IPS DF 6.9 (cell line): ENCODE results near the gene TGFBR1.

ENCODE experiments used
- DNase-seq: peaks from one replicate; pipeline ENCODE4 v3.0.0-alpha.2; 2013; ENCODE audit warnings: low read depth, low spot score
- H3K27ac ChIP-seq: one replicate; pipeline ENCODE4 v1.5.1; 2013; ENCODE audit warnings: low read length, control low read depth
- H3K27me3 ChIP-seq: 2 replicates; pipeline ENCODE4 v1.6.1; 2013; ENCODE audit warnings: mild to moderate bottlenecking, low read length; ENCODE audit not compliant: control insufficient read depth, insufficient read depth
- H3K36me3 ChIP-seq: 2 replicates; pipeline ENCODE4 v1.6.1; 2013; ENCODE audit warnings: low read length; ENCODE audit not compliant: control insufficient read depth, insufficient read depth
- H3K4me1 ChIP-seq: 2 replicates; pipeline ENCODE4 v1.6.1; 2013; ENCODE audit warnings: low read length; ENCODE audit not compliant: control insufficient read depth, insufficient read depth
- H3K4me3 ChIP-seq: 2 replicates; pipeline ENCODE4 v1.5.1; 2013; ENCODE audit warnings: mild to moderate bottlenecking, low read length
- H3K9me3 ChIP-seq: 2 replicates; pipeline ENCODE4 v1.6.1; 2013; ENCODE audit warnings: low read length, inconsistent platforms; ENCODE audit not compliant: control insufficient read depth, insufficient read depth
- WGBS: extraction: QIAGEN DNeasy Blood & Tissue Kit; methylation state at CpG from one replicate; pipeline ENCODE4 v1.1.7; 2013; ENCODE audit warnings: mixed read lengths, missing lambda C conversion rate; ENCODE audit not compliant: insufficient read length, insufficient coverage; 5-methylcytosine and 5-hydroxymethylcytosine counted together

Gene TGFBR1

DNA sequence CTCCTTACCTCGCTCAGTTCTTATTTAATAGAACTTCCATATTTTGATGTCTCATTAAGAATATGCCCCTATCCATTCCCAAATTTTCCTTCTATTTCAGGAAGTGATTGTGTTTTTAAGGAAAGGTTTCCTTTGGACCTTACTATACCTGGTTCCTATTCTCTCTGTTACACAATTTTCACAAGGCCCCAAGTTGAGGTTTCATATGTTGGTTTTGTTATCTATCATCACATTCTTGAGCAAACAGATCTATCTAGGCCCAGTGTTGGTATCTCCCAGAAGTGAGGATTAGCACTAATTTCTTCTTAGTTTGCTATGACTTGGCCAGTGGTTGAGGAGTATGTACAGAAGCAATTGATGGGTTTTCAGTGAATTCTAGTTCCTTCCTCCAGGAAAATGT is 75.3 kb downstream of the TGFBR1 start:
- Histone ChIP-seq H3K27ac (no peak overlapping the region), H3K4me3 (no peak overlapping the region), H3K4me1 (peaks cover 1% of the 10 kb centered on the region), H3K27me3 (no peaks in the 10 kb centered on the region), H3K36me3 (no peaks in the 10 kb centered on the region), H3K9me3 (no peaks in the 10 kb centered on the region)
- no peak for DNase-seq
- WGBS = no CpG with 5 or more reads among the region's 1 CpG

DNA sequence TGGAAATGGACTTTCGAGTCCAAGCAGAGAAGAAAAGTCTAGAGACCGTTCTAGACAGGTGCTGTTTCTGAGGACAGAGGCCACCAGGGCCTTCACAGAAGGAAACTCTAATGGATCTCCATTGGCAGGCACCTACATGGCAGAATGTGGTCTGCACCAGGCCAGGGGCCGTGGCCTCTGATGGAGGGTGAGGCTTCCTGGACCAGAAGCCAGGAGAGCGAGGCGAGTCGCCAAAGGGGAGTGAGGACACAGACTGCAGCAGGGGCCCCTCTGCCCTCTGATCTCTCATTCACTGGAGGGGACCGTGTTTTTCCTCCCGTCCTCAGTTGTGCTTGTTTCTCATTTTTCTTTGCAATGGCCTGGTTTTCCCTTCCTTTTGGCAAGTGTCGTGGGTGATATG is 75.7 kb downstream of the TGFBR1 start:
- no peak overlapping the region for H3K4me3 ChIP-seq
- WGBS = no CpG with 5 or more reads among the region's 9 CpGs
- H3K9me3 ChIP-seq = no peaks in the 10 kb centered on the region
- H3K27ac ChIP-seq = no peak overlapping the region
- DNase-seq = no peak
- H3K36me3 ChIP-seq = no peaks in the 10 kb centered on the region
- no peaks in the 10 kb centered on the region for H3K27me3 ChIP-seq
- H3K4me1 ChIP-seq = peaks cover 1% of the 10 kb centered on the region

DNA sequence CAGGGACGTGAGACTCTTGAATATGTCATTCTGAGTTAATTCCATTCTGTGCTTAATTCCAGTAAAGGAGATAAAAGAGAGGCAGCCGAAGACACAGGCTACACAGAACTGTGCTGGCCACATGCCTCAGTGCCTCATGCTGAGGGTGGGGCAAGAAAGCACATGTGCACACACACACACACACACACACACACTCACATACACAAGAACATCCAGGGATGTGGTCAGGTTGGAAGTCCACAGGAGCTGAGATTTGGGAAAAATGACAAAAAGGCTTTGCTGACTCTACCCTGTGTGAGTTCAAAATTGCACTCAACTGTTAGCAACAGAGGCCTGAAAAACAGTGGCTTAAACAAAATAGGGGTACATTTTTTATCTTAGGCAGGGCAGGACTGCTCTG is 76.3 kb downstream of the TGFBR1 start:
- no peaks in the 10 kb centered on the region for H3K9me3 ChIP-seq
- H3K4me3 ChIP-seq = no peak overlapping the region
- H3K4me1 ChIP-seq = peaks cover 1% of the 10 kb centered on the region
- H3K36me3 ChIP-seq = no peaks in the 10 kb centered on the region
- WGBS = no CpG with 5 or more reads among the region's 2 CpGs
- H3K27me3 ChIP-seq = no peaks in the 10 kb centered on the region
- no peak overlapping the region for H3K27ac ChIP-seq
- no peak for DNase-seq

GRCh38 chr9:99181621-99182020 is 76.7 kb downstream of the TGFBR1 start:
- Histone ChIP-seq H3K27me3 (no peaks in the 10 kb centered on the region), H3K4me3 (no peak overlapping the region), H3K4me1 (peaks cover 1% of the 10 kb centered on the region), H3K27ac (no peak overlapping the region), H3K9me3 (no peaks in the 10 kb centered on the region), H3K36me3 (no peaks in the 10 kb centered on the region)
- DNase-seq = no peak
- WGBS = no CpG with 5 or more reads among the region's 4 CpGs

DNA sequence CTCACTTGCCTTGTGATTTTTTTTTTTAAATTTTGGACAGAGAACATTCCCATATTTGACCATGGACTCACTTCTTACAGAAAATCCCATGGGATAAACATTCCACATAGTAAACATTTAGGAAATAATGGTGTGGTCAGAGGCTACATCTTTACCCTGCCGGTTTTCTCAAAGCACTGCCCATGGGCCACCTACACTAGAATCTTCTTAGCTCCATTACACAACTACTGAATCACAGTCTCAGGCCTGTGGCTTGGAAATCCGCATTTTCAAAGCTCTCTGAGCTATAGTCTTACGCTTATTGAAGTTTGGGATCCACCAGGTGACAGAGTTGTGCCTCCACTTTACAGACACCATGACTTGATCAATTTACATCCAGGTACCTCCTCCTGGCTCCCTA is 77.4 kb downstream of the TGFBR1 start:
- Histone ChIP-seq H3K9me3 (no peaks in the 10 kb centered on the region), H3K36me3 (no peaks in the 10 kb centered on the region), H3K27me3 (no peaks in the 10 kb centered on the region), H3K4me3 (no peak overlapping the region), H3K4me1 (peaks cover 1% of the 10 kb centered on the region), H3K27ac (no peak overlapping the region)
- DNase-seq = no peak
- no CpG with 5 or more reads among the region's 3 CpGs for WGBS

- Histone ChIP-seq H3K4me3 (no peak overlapping the region), H3K36me3 (no peaks in the 10 kb centered on the region), H3K27ac (no peak overlapping the region), H3K4me1 (peaks cover 1% of the 10 kb centered on the region), H3K27me3 (no peaks in the 10 kb centered on the region), H3K9me3 (no peaks in the 10 kb centered on the region)
- no CpG with 5 or more reads among the region's 3 CpGs for WGBS
- DNase-seq = no peak
Measured at GRCh38 chr9:99183616-99184015, 78.7 kb downstream of the TGFBR1 start.

GRCh38 chr9:99184110-99184474 is 79.2 kb downstream of the TGFBR1 start:
- no peak for DNase-seq
- WGBS = no CpG with 5 or more reads among the region's 10 CpGs
- no peaks in the 10 kb centered on the region for H3K9me3 ChIP-seq
- no peak overlapping the region for H3K27ac ChIP-seq
- H3K36me3 ChIP-seq = no peaks in the 10 kb centered on the region
- no peaks in the 10 kb centered on the region for H3K27me3 ChIP-seq
- peaks cover 1% of the 10 kb centered on the region for H3K4me1 ChIP-seq
- H3K4me3 ChIP-seq = no peak overlapping the region

DNA sequence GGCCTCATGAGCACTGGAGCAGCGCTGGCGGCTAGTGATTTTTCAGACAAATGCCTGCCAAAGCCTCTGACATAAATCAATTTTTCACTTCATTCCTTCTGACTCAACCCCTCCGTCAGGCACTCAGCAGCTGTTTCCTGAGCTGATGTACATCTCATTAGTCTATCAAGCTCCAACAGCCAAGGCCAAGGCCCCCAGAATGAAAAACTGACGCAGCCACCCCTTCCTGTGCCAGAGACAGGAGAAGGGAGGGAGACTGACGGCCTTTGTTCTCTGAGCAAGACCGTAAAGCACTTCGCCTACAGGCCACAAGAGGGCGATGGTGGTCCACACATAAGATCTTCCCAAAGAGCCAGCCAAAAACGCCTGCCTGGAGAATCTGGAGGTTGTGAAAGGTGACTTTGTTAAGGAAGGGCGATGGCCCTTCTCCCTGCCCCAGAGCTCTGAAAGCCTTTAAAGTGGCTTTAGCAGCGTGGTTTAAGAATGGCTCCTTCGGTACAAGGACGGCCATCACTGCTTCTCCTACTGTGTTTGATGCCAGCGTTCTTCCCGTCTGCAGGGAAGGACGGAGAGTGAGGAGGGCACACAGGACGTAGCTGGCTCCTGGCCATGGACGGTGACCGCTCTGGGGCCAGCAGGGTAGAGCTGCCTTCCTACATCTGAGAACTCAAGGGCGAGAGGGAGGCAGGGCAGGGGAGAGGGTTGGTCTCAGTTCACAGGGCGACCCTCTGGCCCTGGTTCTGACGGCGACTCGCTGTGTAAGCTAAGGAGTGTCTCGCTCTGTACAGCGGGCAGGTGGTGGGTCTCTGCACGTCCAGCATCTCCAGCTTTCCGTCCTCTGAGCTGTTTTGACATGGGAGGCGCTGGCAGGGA is 79.8 kb downstream of the TGFBR1 start:
- Histone ChIP-seq H3K4me1 (peaks cover 1% of the 10 kb centered on the region; the same call in 1 of the 2 replicates), H3K9me3 (no peaks in the 10 kb centered on the region), H3K4me3 (no peak overlapping the region), H3K27ac (no peak overlapping the region), H3K36me3 (no peaks in the 10 kb centered on the region), H3K27me3 (no peaks in the 10 kb centered on the region)
- DNase-seq = peak; percentile 95
- WGBS = no CpG with 5 or more reads among the region's 29 CpGs

GRCh38 chr9:99185348-99185632 is 80.4 kb downstream of the TGFBR1 start:
- Histone ChIP-seq H3K36me3 (no peaks in the 10 kb centered on the region), H3K27me3 (no peaks in the 10 kb centered on the region), H3K4me3 (no peak overlapping the region), H3K9me3 (no peaks in the 10 kb centered on the region), H3K4me1 (peaks cover 1% of the 10 kb centered on the region; the same call in 1 of the 2 replicates), H3K27ac (no peak overlapping the region)
- WGBS = no CpG with 5 or more reads among the region's 5 CpGs
- no peak for DNase-seq

DNA sequence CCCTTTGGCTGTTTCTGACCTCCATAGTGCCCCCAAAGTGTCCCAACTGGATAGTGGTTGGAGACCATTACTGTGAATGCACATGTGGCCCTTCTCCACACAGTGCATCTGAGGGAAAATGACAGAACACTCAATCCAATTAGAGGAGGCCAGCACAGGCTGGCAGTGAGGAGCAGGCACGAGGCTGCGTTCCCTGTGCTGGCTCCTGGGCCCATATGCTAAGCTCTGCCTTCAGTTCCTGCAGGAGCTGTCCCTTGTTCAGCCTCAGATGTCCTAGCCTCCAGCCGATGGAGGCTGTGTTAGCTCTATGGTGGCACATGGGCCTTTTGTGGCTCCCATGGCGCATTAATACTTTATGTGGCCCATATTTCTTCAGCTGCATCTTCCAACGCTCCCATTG is 81.0 kb downstream of the TGFBR1 start:
- Histone ChIP-seq H3K36me3 (no peaks in the 10 kb centered on the region), H3K9me3 (no peaks in the 10 kb centered on the region), H3K27me3 (no peaks in the 10 kb centered on the region), H3K27ac (no peak overlapping the region), H3K4me1 (peaks cover 1% of the 10 kb centered on the region; the same call in 1 of the 2 replicates), H3K4me3 (no peak overlapping the region)
- no CpG with 5 or more reads among the region's 5 CpGs for WGBS
- no peak for DNase-seq

GRCh38 chr9:99187311-99187710 is 82.4 kb downstream of the TGFBR1 start:
- H3K36me3 ChIP-seq = no peaks in the 10 kb centered on the region
- H3K4me1 ChIP-seq = peaks cover 1% of the 10 kb centered on the region; the same call in 1 of the 2 replicates
- H3K27me3 ChIP-seq = no peaks in the 10 kb centered on the region
- H3K27ac ChIP-seq = no peak overlapping the region
- no peak for DNase-seq
- H3K4me3 ChIP-seq = no peak overlapping the region
- H3K9me3 ChIP-seq = no peaks in the 10 kb centered on the region
- no CpG with 5 or more reads among the region's 4 CpGs for WGBS
